ENCODE measurements around the gene CCDC27.

The CCDC27 gene

GRCh38 chr1:3733883-3734589 is 18.2 kb upstream of the CCDC27 start:
- Histone ChIP-seq H3K36me3 (ENCODE audit: control insufficient read depth, insufficient read depth, low read length) (peaks cover 5% of the 10 kb centered on the region), H3K4me3 (ENCODE audit: low read length) (no peak overlapping the region), H3K4me1 (ENCODE audit: control insufficient read depth, insufficient read depth, low read length) (no peaks in the 10 kb centered on the region), H3K27me3 (ENCODE audit: control insufficient read depth, insufficient read depth, low read length) (peaks cover 6% of the 10 kb centered on the region), H3K9ac (ENCODE audit: low read length) (no peak overlapping the region), H3K27ac (ENCODE audit: low read depth, low read length) (no peak overlapping the region)

- H3K9ac ChIP-seq (ENCODE audit: low read length) = no peak overlapping the region
- no peak overlapping the region for H3K4me3 ChIP-seq (ENCODE audit: low read length)
- no peaks in the 10 kb centered on the region for H3K4me1 ChIP-seq (ENCODE audit: control insufficient read depth, insufficient read depth, low read length)
- peaks cover 5% of the 10 kb centered on the region for H3K36me3 ChIP-seq (ENCODE audit: control insufficient read depth, insufficient read depth, low read length)
- H3K27me3 ChIP-seq (ENCODE audit: control insufficient read depth, insufficient read depth, low read length) = peaks cover 6% of the 10 kb centered on the region
- H3K27ac ChIP-seq (ENCODE audit: low read depth, low read length) = no peak overlapping the region
Observed at GRCh38 chr1:3734602-3735001, 17.6 kb upstream of the CCDC27 start.

GRCh38 chr1:3735027-3735681 is 17.1 kb upstream of the CCDC27 start:
- peaks cover 6% of the 10 kb centered on the region for H3K27me3 ChIP-seq (ENCODE audit: control insufficient read depth, insufficient read depth, low read length)
- H3K36me3 ChIP-seq (ENCODE audit: control insufficient read depth, insufficient read depth, low read length) = peaks cover 5% of the 10 kb centered on the region
- H3K4me3 ChIP-seq (ENCODE audit: low read length) = no peak overlapping the region
- no peak overlapping the region for H3K9ac ChIP-seq (ENCODE audit: low read length)
- H3K27ac ChIP-seq (ENCODE audit: low read depth, low read length) = no peak overlapping the region
- no peaks in the 10 kb centered on the region for H3K4me1 ChIP-seq (ENCODE audit: control insufficient read depth, insufficient read depth, low read length)

GRCh38 chr1:3735688-3736087 is 16.6 kb upstream of the CCDC27 start:
- H3K9ac ChIP-seq (ENCODE audit: low read length) = no peak overlapping the region
- H3K4me1 ChIP-seq (ENCODE audit: control insufficient read depth, insufficient read depth, low read length) = no peaks in the 10 kb centered on the region

GRCh38 chr1:3736131-3736561 is 16.1 kb upstream of the CCDC27 start:
- peaks cover 6% of the 10 kb centered on the region for H3K27me3 ChIP-seq (ENCODE audit: control insufficient read depth, insufficient read depth, low read length)
- no peak overlapping the region for H3K27ac ChIP-seq (ENCODE audit: low read depth, low read length)
- H3K9ac ChIP-seq (ENCODE audit: low read length) = no peak overlapping the region
- no peak overlapping the region for H3K4me3 ChIP-seq (ENCODE audit: low read length)
- no peaks in the 10 kb centered on the region for H3K4me1 ChIP-seq (ENCODE audit: control insufficient read depth, insufficient read depth, low read length)
- peaks cover 5% of the 10 kb centered on the region for H3K36me3 ChIP-seq (ENCODE audit: control insufficient read depth, insufficient read depth, low read length)

More at GRCh38 chr1:3735688-3736087, 16.6 kb upstream of the CCDC27 start:
- no peak overlapping the region for H3K27ac ChIP-seq (ENCODE audit: low read depth, low read length)
- peaks cover 6% of the 10 kb centered on the region for H3K27me3 ChIP-seq (ENCODE audit: control insufficient read depth, insufficient read depth, low read length)
- no peak overlapping the region for H3K4me3 ChIP-seq (ENCODE audit: low read length)
- peaks cover 5% of the 10 kb centered on the region for H3K36me3 ChIP-seq (ENCODE audit: control insufficient read depth, insufficient read depth, low read length)

- H3K4me3 ChIP-seq (ENCODE audit: low read length) = no peak overlapping the region
- H3K27me3 ChIP-seq (ENCODE audit: control insufficient read depth, insufficient read depth, low read length) = peaks cover 6% of the 10 kb centered on the region
- no peak overlapping the region for H3K27ac ChIP-seq (ENCODE audit: low read depth, low read length)
- no peaks in the 10 kb centered on the region for H3K4me1 ChIP-seq (ENCODE audit: control insufficient read depth, insufficient read depth, low read length)
- H3K36me3 ChIP-seq (ENCODE audit: control insufficient read depth, insufficient read depth, low read length) = peaks cover 5% of the 10 kb centered on the region
- H3K9ac ChIP-seq (ENCODE audit: low read length) = no peak overlapping the region
Observed at GRCh38 chr1:3736708-3737107, 15.5 kb upstream of the CCDC27 start.

GRCh38 chr1:3738943-3739342 is 13.3 kb upstream of the CCDC27 start:
- Histone ChIP-seq H3K36me3 (ENCODE audit: control insufficient read depth, insufficient read depth, low read length) (peaks cover 12% of the 10 kb centered on the region), H3K9ac (ENCODE audit: low read length) (no peak overlapping the region), H3K4me1 (ENCODE audit: control insufficient read depth, insufficient read depth, low read length) (no peaks in the 10 kb centered on the region), H3K27ac (ENCODE audit: low read depth, low read length) (no peak overlapping the region), H3K4me3 (ENCODE audit: low read length) (no peak overlapping the region), H3K27me3 (ENCODE audit: control insufficient read depth, insufficient read depth, low read length) (no peaks in the 10 kb centered on the region)

- Histone ChIP-seq H3K36me3 (ENCODE audit: control insufficient read depth, insufficient read depth, low read length) (peaks cover 12% of the 10 kb centered on the region), H3K27ac (ENCODE audit: low read depth, low read length) (no peak overlapping the region), H3K9ac (ENCODE audit: low read length) (no peak overlapping the region), H3K4me1 (ENCODE audit: control insufficient read depth, insufficient read depth, low read length) (no peaks in the 10 kb centered on the region), H3K27me3 (ENCODE audit: control insufficient read depth, insufficient read depth, low read length) (no peaks in the 10 kb centered on the region), H3K4me3 (ENCODE audit: low read length) (no peak overlapping the region)
Observed at GRCh38 chr1:3740042-3740441, 12.2 kb upstream of the CCDC27 start.

- no peak overlapping the region for H3K4me3 ChIP-seq (ENCODE audit: low read length)
- H3K36me3 ChIP-seq (ENCODE audit: control insufficient read depth, insufficient read depth, low read length) = peaks cover 12% of the 10 kb centered on the region
- H3K4me1 ChIP-seq (ENCODE audit: control insufficient read depth, insufficient read depth, low read length) = no peaks in the 10 kb centered on the region
- no peak overlapping the region for H3K27ac ChIP-seq (ENCODE audit: low read depth, low read length)
- no peaks in the 10 kb centered on the region for H3K27me3 ChIP-seq (ENCODE audit: control insufficient read depth, insufficient read depth, low read length)
- no peak overlapping the region for H3K9ac ChIP-seq (ENCODE audit: low read length)
Observed at GRCh38 chr1:3740752-3741151, 11.5 kb upstream of the CCDC27 start.

- no peaks in the 10 kb centered on the region for H3K27me3 ChIP-seq (ENCODE audit: control insufficient read depth, insufficient read depth, low read length)
- no peak overlapping the region for H3K27ac ChIP-seq (ENCODE audit: low read depth, low read length)
- peaks cover 12% of the 10 kb centered on the region for H3K36me3 ChIP-seq (ENCODE audit: control insufficient read depth, insufficient read depth, low read length)
Observed at GRCh38 chr1:3741566-3742438, 10.4 kb upstream of the CCDC27 start.

GRCh38 chr1:3742439-3743298 is 9.6 kb upstream of the CCDC27 start:
- no peak overlapping the region for H3K27ac ChIP-seq (ENCODE audit: low read depth, low read length)
- H3K27me3 ChIP-seq (ENCODE audit: control insufficient read depth, insufficient read depth, low read length) = no peaks in the 10 kb centered on the region
- H3K9ac ChIP-seq (ENCODE audit: low read length) = no peak overlapping the region
- peaks cover 10% of the 10 kb centered on the region for H3K36me3 ChIP-seq (ENCODE audit: control insufficient read depth, insufficient read depth, low read length)
- peaks cover under 1% of the 10 kb centered on the region for H3K4me1 ChIP-seq (ENCODE audit: control insufficient read depth, insufficient read depth, low read length)
- no peak overlapping the region for H3K4me3 ChIP-seq (ENCODE audit: low read length)

More at GRCh38 chr1:3741566-3742438, 10.4 kb upstream of the CCDC27 start:
- Histone ChIP-seq H3K4me1 (ENCODE audit: control insufficient read depth, insufficient read depth, low read length) (no peaks in the 10 kb centered on the region), H3K9ac (ENCODE audit: low read length) (no peak overlapping the region), H3K4me3 (ENCODE audit: low read length) (no peak overlapping the region)

Data from rectal smooth muscle tissue (tissue), 1 donor.